Pancreas (tissue), 10 donors: Measurements from ENCODE around the gene ARTN. TPM values are rescaled to one million over a fixed set of nuclear protein-coding genes. Genes with fewer than 3 reads are reported as not detected.
A peak's percentile ranks its signal among the peaks of the same experiment; 100 is the strongest.

ENCODE experiments used
- ATAC-seq, 4 donors: fragments of 200-7000 bp; cut with Tn5 transposase; one replicate each; pipeline versions ENCODE4 v1.8.0 to v1.9.1; 2020; ENCODE audit warnings: mild to moderate bottlenecking in 4 of 4, moderate library complexity in 4 of 4
- DNase-seq, 6 donors: peaks; one replicate each; pipeline ENCODE4 v3.0.0-alpha.2; 2020
- FAIRE-seq: peaks from 2 replicates; lab custom pipeline; 2012; peaks lifted over from hg19 to GRCh38; lab: Jason Lieb, UNC
- H3K27ac ChIP-seq, 4 donors: fragments of 200-600 bp; sonication (generic); 1 replicate in 3 of 4; 2 replicates in 1 of 4; pipeline versions ENCODE4 v1.5.0 to v1.8.0; 2020
- H3K27me3 ChIP-seq, 4 donors: fragments of 200-600 bp; one replicate each; pipeline ENCODE4 v1.8.0; 2021
- H3K36me3 ChIP-seq, 3 donors: fragments of 200-600 bp; sonication (generic) in 1 of 3; one replicate each; pipeline versions ENCODE4 v1.5.0 to v1.8.0; 2020 to 2021
- H3K4me1 ChIP-seq, 3 donors: fragments of 200-600 bp; one replicate each; pipeline ENCODE4 v1.8.0; 2021
- H3K4me3 ChIP-seq, 4 donors: fragments of 200-600 bp; sonication (generic) in 2 of 4; one replicate each; pipeline versions ENCODE4 v1.5.0 to v1.8.0; 2020 to 2021
- H3K9me3 ChIP-seq, 4 donors: fragments of 200-600 bp; one replicate each; pipeline ENCODE4 v1.8.0; 2021
- CTCF ChIP-seq, 4 donors: fragments of 200-600 bp; sonication (generic) in 3 of 4; IDR thresholded peaks; one replicate each; pipeline versions ENCODE4 v1.5.0 to v1.8.0; 2021; ENCODE audit warnings: antibody characterized with exemption in 4 of 4
- WGBS, 2 donors: extraction: QIAGEN DNeasy Blood & Tissue Kit; methylation state at CpG; one replicate each; pipeline ENCODE4 v1.1.7; 2013; 5-methylcytosine and 5-hydroxymethylcytosine counted together
- intact Hi-C, 3 donors: fragments of 100-400 bp; cut with DNase I; formaldehyde crosslinking; loops; one replicate each; pipeline versions ENCODE4 v1.11.1 to v1.14.2; 2022
- polyA plus RNA-seq, 2 donors: library from polyadenylated mRNA; stranded (reverse); fragments of 200-250 nt; gene quantifications; one replicate each; pipeline ENCODE4 v1.2.3, GENCODE V29; 2013
- total RNA-seq, 6 donors: library from RNA; stranded (reverse); fragmentation: NEBNext Ultra II Directional in 4 of 6; extraction: Animal tissue kit (Norgen Biotek cat#: 25700) in 4 of 6; gene quantifications; one replicate each; pipeline versions ENCODE4 v1.2.1 to v1.2.4, GENCODE V29; 2021 to 2023
- donor health status: healthy with polysubstance abuse.
- donor health status: DM: no; HTN: no; CAD: no; lungs with moderate emphysema.
- donor health status: DM: no; HTN: no; CAD: no.
- donor health status: control.
- donor health status: control.
- donor health status: Bipolar disorder and iron deficiency.
- donor health status: DM: yes; HTN: yes; CAD: no.
- donor health status: DM: no; HTN: no; CAD: no.
- donor health status: DM: no; HTN: no; CAD: no.
- donor health status: DM: yes; HTN: yes; CAD: no.

The ARTN gene
- total and polyA plus RNA-seq, 8 donors: 0.87 to 3.2 (median 1.2) TPM

DNA sequence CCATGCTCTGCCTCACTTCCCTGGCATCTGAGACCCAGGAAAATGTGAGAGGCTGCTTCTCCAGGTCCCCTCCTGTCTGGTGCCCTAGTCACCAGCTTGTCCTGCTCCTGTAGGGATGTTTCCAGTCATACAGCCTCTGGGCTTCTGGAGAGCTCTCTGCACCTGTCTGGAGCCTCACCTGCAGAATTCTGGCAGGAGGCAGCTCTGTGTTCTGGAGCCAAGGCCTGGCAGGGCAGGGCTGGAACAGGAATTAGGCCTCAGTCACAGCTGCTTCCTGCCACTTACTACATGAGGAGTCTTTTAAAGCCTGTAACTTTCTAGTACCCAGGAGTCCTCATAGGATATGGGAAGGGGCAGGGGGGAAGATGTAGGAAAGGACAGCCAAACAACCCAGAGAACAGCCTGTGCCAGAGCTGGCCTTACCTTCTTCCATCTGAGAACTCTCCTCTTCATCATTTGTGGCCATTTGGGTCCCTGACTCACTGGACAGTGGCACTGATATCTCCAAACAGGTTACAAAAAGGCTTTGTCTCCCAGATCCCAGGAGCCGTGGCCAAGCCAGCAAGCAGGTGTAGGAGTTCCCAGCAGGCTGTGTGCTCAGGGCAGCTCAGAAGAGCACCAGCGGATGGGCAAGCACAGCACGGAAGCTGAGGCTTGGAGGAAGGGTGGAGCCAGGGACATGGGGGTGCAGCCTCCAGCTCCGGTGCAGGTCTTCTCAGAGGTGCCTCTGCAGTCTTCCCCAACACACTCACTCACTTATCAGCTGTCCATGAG is 31.4 kb upstream of the ARTN start:
- Histone ChIP-seq H3K36me3 (no peaks in the 10 kb centered on the region), H3K27me3 (no peaks in the 10 kb centered on the region), H3K27ac (peak overlapping the region in 1 of 4 donors; percentile 8), H3K4me1 (no peaks in the 10 kb centered on the region), H3K4me3 (no peak overlapping the region), H3K9me3 (no peaks in the 10 kb centered on the region)
- ATAC-seq (peak; percentile 64 to 84 (median 80)), FAIRE-seq (no peak), DNase-seq (peak in 3 of 6 donors; percentile 31 to 59 (median 36))
- no peak for TF ChIP-seq CTCF (IDR thresholded peaks at IDR 0.05)
- WGBS, 2 donors: 44 to 60% methylated on average over 4 of the region's 4 CpGs
- intact Hi-C loops: no loop called here

DNA sequence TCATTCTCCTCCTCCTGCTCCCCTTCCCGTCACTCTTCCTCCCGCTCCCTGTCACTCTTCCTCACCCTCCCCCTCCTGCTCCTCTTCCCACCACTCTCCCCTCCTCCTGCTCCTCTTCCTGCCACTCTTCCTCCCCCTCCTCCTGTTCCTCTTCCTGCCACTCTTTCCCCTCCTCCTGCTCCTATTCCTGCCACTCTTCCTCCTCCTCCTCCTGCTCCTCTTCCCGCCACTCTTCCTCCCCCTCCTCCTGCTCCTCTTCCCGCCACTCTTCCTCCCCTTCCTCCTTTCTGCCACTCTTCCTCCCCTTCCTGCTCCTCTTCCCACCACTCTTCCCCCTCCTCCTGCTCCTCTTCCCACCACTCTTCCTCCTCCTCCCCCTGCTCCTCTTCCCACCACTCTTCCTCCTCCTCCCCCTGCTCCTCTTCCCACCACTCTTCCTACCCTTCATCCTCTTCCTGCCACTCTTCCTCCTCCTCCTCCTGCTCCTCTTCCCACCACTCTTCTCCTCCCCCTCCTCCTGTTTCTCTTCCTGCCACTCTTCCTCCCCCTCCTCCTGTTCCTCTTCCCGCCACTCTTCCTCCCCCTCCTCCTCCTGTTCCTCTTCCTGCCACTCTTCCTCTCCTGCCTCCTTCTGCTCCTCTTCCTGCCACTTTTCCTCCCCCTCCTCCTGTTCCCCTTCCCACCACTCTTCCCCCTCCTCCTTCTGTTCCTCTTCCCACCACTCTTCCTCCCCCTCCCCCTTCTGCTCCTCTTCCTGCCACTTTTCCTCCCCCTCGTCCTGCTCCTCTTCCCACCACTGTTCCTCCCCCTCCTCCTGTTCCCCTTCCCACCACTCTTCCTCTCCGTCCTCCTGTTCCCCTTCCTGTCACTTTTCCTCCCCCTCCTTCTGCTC is 28.7 kb upstream of the ARTN start:
- Histone ChIP-seq H3K36me3 (no peaks in the 10 kb centered on the region), H3K27me3 (no peaks in the 10 kb centered on the region), H3K9me3 (no peaks in the 10 kb centered on the region), H3K27ac (no peak overlapping the region), H3K4me1 (no peaks in the 10 kb centered on the region), H3K4me3 (no peak overlapping the region)
- DNase-seq (no peak), FAIRE-seq (no peak), ATAC-seq (no peak)
- TF ChIP-seq CTCF (IDR thresholded peaks at IDR 0.05): no peak
- intact Hi-C loops: no loop called here
- 59 to 62% methylated on average over 6 to 7 of the region's 7 CpGs for WGBS, 2 donors

DNA sequence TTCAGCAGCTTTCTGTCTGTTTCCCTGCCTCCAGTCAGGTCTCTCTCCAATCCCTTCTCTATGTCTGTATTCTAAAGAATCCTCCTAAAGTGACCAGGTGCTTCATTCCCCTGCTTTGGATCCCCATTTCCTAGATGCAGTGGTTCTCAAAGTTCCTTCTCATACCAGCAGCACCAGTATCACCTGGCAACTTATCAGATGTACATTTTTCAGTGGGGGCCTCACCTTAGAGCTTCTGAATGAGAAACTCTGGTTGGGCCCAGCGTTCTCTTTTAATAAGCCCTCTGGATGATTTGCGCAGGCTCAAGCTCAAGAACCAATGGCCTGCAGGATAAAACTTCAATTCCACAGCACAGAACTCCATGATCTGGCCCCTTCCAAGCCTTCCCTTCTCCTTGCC is 25.4 kb upstream of the ARTN start:
- no peak overlapping the region for H3K4me3 ChIP-seq
- no peaks in the 10 kb centered on the region for H3K36me3 ChIP-seq
- no peak overlapping the region for H3K27ac ChIP-seq
- intact Hi-C loops: no loop called here
- FAIRE-seq: no peak
- no peaks in the 10 kb centered on the region for H3K9me3 ChIP-seq
- TF ChIP-seq CTCF (IDR thresholded peaks at IDR 0.05): no peak
- H3K4me1 ChIP-seq: no peaks in the 10 kb centered on the region
- no peak for ATAC-seq
- 96 to 100% methylated on average over 2 of the region's 2 CpGs for WGBS, 2 donors
- DNase-seq: no peak
- H3K27me3 ChIP-seq: no peaks in the 10 kb centered on the region

- ATAC-seq: no peak
- H3K27me3 ChIP-seq: no peaks in the 10 kb centered on the region
- no peak for TF ChIP-seq CTCF (IDR thresholded peaks at IDR 0.05)
- no peak overlapping the region for H3K4me3 ChIP-seq
- 86 to 91% methylated on average over 5 of the region's 5 CpGs for WGBS, 2 donors
- no peak for FAIRE-seq
- no peaks in the 10 kb centered on the region for H3K36me3 ChIP-seq
- H3K4me1 ChIP-seq: no peaks in the 10 kb centered on the region
- H3K27ac ChIP-seq: no peak overlapping the region
- intact Hi-C loops: no loop called here
- no peak for DNase-seq
- no peaks in the 10 kb centered on the region for H3K9me3 ChIP-seq
Measured at GRCh38 chr1:43908858-43909257, 24.7 kb upstream of the ARTN start.
